AG04450 (cell line): ENCODE measurements around the gene TUBB. TPM values are rescaled to one million over a fixed set of nuclear protein-coding genes. Genes with fewer than 3 reads are reported as not detected.
A peak's percentile ranks its signal among the peaks of the same experiment; 100 is the strongest.
"Not testable (repeated sequence)": the region's sequence is repeated elsewhere in the genome, so short reads cannot be mapped to it uniquely, and the experiment has no call there.

Experiments
- CTCF ChIA-PET: fragments of 300-600, 350-600 bp; formaldehyde crosslinking; extraction: SDS; loops from one replicate; lab custom pipeline; 2022; ENCODE audit warnings: antibody characterized with exemption, inconsistent platforms; lab: Charles Lee
- POLR2A ChIA-PET: fragments of 350-600 bp; formaldehyde crosslinking; extraction: SDS; loops from one replicate; lab custom pipeline; 2021; ENCODE audit warnings: antibody characterized with exemption, inconsistent platforms; lab: Yijun Ruan, JAX
- DNase-seq: peaks from one replicate; pipeline ENCODE4 v3.0.0-alpha.2; 2011; ENCODE audit warnings: low read depth, low spot score
- H3K27ac ChIP-seq: one replicate; pipeline ENCODE4 v1.5.1; 2012; ENCODE audit warnings: low read depth, low read length, control low read depth
- H3K27me3 ChIP-seq: one replicate; pipeline ENCODE4 v1.6.0; 2012; ENCODE audit warnings: low read length; ENCODE audit not compliant: control insufficient read depth, insufficient read depth
- H3K4me3 ChIP-seq: 2 replicates; pipeline ENCODE4 v1.5.1; 2011; ENCODE audit warnings: mild to moderate bottlenecking, low read depth, low read length, control low read depth
- H3K9me3 ChIP-seq: 2 replicates; pipeline ENCODE4 v1.5.1; 2012; ENCODE audit warnings: low read length; ENCODE audit not compliant: control insufficient read depth, insufficient read depth
- polyA plus RNA-seq: library from polyadenylated mRNA; depleted of rRNA; stranded (reverse); fragments of >200 nt; gene quantifications from 2 replicates; pipeline ENCODE4 v1.2.3, GENCODE V29; 2011
- TF ChIP-seq, protein P1 (sequence below): IDR thresholded peaks from 2 replicates; pipeline ENCODE4 v1.5.1; 2011; ENCODE audit warnings: low read depth, low read length, control low read depth, inconsistent platforms

Gene TUBB
- polyA plus RNA-seq, 1 experiment, result 1,457 TPM

DNA sequence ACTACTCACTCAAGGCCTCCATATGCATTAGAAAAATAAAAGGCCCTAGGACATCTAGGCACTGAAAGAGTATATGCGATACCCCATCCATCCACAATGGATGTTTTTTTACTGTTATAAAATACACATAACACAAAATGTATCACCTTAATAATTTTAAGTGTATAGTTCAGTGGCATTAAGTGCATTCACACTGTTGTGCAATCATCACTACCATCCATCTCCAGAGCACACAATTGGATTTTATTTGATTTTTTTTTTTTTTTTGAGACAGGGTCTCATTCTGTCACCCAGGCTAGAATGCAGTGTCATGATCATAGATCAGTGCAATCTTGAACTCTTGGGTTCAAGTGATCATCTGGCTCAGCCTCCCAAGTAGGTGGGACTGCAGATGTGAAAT lies 5.9 kb upstream of the TUBB start:
- no peak overlapping the region for H3K4me3 ChIP-seq
- POLR2A ChIA-PET, result no interaction called here
- TF ChIP-seq, protein P1, sequence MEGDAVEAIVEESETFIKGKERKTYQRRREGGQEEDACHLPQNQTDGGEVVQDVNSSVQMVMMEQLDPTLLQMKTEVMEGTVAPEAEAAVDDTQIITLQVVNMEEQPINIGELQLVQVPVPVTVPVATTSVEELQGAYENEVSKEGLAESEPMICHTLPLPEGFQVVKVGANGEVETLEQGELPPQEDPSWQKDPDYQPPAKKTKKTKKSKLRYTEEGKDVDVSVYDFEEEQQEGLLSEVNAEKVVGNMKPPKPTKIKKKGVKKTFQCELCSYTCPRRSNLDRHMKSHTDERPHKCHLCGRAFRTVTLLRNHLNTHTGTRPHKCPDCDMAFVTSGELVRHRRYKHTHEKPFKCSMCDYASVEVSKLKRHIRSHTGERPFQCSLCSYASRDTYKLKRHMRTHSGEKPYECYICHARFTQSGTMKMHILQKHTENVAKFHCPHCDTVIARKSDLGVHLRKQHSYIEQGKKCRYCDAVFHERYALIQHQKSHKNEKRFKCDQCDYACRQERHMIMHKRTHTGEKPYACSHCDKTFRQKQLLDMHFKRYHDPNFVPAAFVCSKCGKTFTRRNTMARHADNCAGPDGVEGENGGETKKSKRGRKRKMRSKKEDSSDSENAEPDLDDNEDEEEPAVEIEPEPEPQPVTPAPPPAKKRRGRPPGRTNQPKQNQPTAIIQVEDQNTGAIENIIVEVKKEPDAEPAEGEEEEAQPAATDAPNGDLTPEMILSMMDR, result no peak
- H3K27ac ChIP-seq, result no peak overlapping the region
- DNase-seq, result no peak
- H3K9me3 ChIP-seq, result no peaks in the 10 kb centered on the region
- no peaks in the 10 kb centered on the region for H3K27me3 ChIP-seq
- CTCF ChIA-PET, result interaction anchor here (0.8 kb wide), 1 partner anchor 373 kb away, joined by 4 read pairs; no protein-coding TSS in a partner anchor

DNA sequence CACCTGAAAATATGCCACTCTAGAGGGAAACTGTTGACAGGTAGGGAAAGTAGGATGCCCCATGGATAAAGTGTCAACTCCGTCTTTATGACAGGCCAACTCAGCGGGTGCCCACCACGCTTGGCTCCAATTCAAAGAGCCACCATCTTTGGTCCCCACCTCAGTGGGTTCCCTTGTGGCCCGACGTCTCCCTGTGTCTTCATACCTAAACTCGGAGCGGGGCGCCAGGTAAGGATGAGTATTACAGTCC lies 3.3 kb upstream of the TUBB start:
- H3K27me3 ChIP-seq, result no peaks in the 10 kb centered on the region
- TF ChIP-seq, protein P1, result no peak
- H3K9me3 ChIP-seq, result no peaks in the 10 kb centered on the region
- no peak for DNase-seq
- H3K4me3 ChIP-seq, result peak overlapping the region; percentile 85
- CTCF ChIA-PET, result interaction anchor here (0.5 to 2.7 kb wide), 4 partner anchors 29 to 398 kb away, joined by 3 to 9 read pairs (median 3); partner anchors contain the start of gene PSORS1C1
- POLR2A ChIA-PET, result interaction anchor here (0.8 to 1.9 kb wide), 11 partner anchors 10 to 104 kb away, joined by 3 to 22 read pairs (median 4); partner anchors contain the start of gene NRM
- peak overlapping the region; percentile 88 for H3K27ac ChIP-seq

DNA sequence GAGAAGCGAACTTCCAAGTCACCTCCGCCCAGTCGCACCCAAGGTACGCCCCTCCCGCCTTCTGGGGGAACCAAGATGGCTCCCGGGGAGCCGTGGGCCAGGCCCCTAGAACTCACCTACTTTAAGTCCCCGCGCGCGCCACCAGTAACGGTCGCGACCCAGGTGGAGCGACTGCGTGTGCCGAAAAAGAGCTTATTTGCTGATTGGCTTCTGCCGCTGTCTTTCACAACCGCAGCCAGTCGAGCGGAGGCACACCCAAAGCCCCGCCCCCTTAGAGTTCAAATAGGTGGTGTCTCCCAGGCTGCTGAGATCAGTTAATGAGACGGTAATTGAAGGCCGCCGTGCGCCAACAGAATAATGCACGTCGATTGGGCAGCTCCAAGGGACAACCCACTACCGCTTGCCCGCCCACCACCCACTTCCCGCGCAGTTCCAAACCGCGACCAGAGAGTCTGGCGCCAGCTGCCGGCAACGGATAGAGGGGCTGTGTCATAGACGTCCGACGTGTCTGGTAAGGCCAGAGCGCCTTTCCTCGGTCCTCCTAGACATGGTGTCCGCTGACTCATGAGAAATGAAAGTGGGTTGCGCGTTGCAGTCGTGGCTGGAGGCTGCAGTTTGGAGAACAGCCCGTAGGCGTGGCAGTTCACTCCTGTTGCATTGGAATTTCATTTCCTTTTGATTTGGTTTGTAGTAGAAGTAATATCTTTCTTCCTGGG lies 2.9 kb upstream of the TUBB start, which contains the start of gene MDC1:
Gene MDC1, minus strand, starts transcription at position 153 of the 716 bp plus-strand sequence. CDS start 2,106 bp downstream, outside the sequence.
- Histone ChIP-seq H3K27me3 (no peaks in the 10 kb centered on the region), H3K27ac (peak within 1 kb of the TSS; percentile 95), H3K4me3 (peak within 1 kb of the TSS; percentile 85), H3K9me3 (no peaks in the 10 kb centered on the region)
- CTCF ChIA-PET, result interaction anchor here (0.5 to 2.7 kb wide), 4 partner anchors 30 to 397 kb away, joined by 3 to 9 read pairs (median 3); partner anchors contain the start of gene PSORS1C1
- POLR2A ChIA-PET, result interaction anchor here (0.8 to 1.9 kb wide), 11 partner anchors 11 to 104 kb away, joined by 3 to 22 read pairs (median 4); partner anchors contain the start of gene NRM
- peak; percentile 100 for DNase-seq
- TF ChIP-seq, protein P1, result peak; percentile 35

DNA sequence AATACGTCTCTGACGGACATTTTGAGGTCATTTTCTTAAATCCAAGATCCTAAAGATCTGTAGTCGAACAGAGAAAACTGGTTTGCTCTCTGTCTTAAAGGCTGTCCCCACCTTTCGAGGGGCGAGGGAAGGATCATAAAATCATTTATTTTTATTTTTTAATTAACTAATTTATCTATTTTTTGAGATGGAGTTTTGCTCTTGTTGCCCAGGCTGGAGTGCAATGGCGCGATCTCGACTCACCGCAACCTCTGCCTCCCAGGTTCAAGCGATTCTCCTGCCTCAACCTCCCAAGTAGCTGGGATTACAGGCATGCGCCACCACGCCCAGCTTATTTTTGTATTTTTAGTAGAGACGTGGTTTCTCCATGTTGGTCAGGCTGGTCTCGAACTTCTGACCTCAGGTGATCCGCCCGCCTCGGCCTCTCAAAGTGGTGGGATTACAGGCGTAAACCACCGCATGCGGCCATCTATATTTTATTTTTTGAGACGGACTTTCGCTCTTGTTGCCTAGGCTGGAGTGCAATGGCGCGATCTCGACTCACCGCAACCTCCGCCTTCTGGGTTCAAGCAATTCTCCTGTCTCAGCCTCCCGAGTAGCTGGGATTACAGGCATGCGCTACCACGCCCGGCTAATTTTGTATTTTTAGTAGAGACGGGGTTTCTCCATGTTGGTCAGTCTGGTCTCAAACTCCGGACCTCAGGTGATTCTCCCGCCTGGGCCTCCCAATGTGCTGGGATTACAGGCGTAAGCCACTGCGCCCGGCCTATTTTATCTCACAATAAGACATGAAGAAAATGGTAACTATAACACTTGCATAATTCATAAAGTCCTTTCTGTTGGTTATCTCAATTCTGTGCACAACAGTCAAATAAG lies 2.1 kb upstream of the TUBB start:
- DNase-seq, H3K9me3 ChIP-seq, H3K27me3 ChIP-seq: not testable (repeated sequence)
- POLR2A ChIA-PET, result interaction anchor here (0.9 to 1.9 kb wide), 8 partner anchors 12 to 103 kb away, joined by 3 to 22 read pairs (median 5); partner anchors contain the start of gene NRM
- H3K4me3 ChIP-seq, result peak overlapping the region; percentile 52
- peak overlapping the region; percentile 95 for H3K27ac ChIP-seq
- CTCF ChIA-PET, result interaction anchor here (0.9 to 2.7 kb wide), 4 partner anchors 30 to 362 kb away, joined by 3 to 9 read pairs (median 4); partner anchors contain the start of gene DHX16

DNA sequence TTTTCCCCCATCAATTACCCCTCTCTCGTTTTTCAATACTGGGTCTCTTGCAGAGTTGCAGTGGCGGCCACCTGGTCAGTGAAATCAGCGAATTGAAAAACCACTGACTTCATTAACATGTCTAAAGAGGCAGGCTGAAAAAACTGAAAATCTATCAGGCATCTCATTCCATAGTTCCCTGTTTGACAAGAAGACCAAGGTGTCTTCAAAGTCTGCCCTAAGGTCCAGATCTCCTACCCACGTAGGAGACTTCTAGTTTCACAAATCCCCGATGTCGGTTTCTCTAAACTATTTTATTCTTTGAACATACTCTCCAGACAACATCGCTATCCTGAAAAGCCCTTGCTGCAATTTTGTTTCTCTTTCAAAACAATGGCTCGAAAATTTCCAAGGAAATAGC lies 796 bp upstream of the TUBB start:
- CTCF ChIA-PET, result interaction anchor here (1.2 to 2.7 kb wide), 2 partner anchors 41 to 47 kb away, joined by 5 to 9 read pairs; partner anchors contain the start of gene DHX16

More for the DNA sequence above, 796 bp upstream of the TUBB start:
- TF ChIP-seq, protein P1, result no peak
- no peaks in the 10 kb centered on the region for H3K27me3 ChIP-seq
- H3K4me3 ChIP-seq, result peak overlapping the region; percentile 71
- POLR2A ChIA-PET, result interaction anchor here (0.7 to 4.9 kb wide), 4 partner anchors 23 to 40 kb away, joined by 3 to 43 read pairs (median 4); partner anchors contain the start of gene NRM
- DNase-seq, result no peak
- H3K9me3 ChIP-seq, result no peaks in the 10 kb centered on the region
- peak overlapping the region; percentile 81 for H3K27ac ChIP-seq
